Non-pigmented ciliary epithelial cell (primary cell): ENCODE measurements around the gene DCLRE1C.
"Not testable (repeated sequence)": the region's sequence is repeated elsewhere in the genome, so short reads cannot be mapped to it uniquely, and the experiment has no call there.

ENCODE experiments used
- DNase-seq: peaks from one replicate; pipeline ENCODE4 v3.0.0-alpha.2; 2010; ENCODE audit warnings: low read depth

The DCLRE1C gene

DNA sequence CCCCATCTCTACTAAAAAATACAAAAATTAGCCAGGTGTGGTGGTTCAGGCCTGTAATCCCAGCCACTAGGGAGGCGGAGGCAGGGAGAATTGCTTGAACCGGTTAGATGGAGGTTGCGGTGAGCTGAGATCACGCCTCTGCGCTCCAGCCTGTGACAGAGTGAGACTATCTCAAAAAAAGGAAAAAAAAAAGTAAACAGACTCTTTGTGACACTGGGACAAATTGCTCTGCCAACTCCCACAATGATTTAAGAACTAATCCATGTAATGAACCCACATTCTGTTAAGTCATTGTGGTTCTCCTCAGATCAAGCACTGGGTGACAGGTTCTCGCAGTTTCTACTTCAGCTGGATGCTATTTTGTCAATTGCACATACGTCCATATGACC lies 11.0 kb downstream of the DCLRE1C start:
- DNase-seq = not testable (repeated sequence)

DNA sequence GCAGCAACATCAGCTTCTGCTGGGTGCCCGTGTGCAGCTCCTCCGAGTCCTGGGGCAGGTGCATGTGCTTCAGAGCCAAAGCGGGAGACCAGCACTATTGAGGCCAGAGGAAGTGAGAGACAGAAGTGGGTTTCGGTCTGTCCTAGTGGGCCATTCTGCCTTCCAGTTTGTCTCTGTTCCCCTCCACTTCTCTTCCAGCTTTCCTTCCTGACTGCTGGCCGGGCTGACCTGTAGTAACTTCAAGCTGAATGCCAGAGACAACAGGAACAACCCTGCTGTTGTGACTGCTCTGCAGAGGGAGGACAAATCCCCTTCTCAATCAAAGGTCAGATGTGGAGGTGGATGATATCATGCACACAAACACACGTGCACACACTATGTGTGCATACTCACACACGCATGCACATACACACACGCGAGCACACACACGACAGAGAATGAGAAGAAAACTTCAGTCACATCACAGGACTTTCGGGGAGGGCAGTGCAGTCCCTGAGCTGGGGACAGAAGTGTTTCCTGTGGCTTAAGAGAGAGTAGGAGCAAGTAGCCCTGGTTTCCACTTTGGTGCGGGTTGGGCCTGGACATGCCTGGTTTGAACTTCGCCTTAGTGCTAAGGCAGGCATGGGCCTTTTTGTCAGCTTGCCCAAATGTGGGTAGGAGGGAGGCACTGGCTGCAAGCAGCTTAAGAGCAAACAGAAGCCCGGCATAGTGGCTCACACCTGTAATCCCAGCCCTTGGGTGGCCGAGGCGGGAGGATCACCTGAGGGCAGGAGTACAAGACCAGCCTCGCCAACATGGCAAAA lies 11.5 kb downstream of the DCLRE1C start:
- DNase-seq = not testable (repeated sequence)

DNA sequence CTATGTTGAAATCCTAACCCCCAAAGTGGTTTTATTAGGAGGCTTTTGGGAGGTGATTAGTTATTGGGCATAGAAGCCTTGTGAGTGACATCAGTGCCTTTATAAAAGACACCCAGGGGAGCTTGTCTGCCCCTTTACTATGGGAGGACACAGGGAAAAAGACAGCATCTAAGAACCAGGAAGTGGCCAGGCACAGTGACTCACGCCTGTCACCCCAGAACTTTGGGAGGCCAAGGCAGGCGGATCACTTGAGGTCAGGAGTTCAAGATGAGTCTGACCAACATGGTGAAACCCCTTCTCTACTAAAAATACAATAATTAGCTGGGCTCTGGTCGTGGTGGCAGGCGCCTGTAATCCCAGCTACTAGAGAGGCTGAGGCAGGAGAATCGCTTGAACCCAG lies 14.9 kb downstream of the DCLRE1C start:
- not testable (repeated sequence) for DNase-seq

DNA sequence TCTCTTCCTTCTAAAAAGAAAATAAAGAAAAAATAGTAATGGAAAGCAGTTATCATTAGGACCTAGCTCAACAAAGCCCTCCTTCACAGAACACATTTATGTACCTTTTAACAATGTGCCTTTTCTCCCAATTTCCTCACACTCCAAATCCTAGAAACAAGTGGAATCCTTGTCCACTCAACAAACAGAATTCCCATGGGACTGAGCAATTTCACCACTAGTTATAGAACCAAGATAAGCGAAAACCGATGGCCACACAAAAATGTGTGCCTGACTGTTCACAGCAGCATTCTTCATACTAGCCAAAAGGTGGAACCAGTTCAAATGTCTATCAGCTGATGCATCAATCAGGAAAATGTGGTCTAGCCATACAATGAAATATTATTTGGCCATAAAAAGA lies 17.3 kb downstream of the DCLRE1C start:
- no peak for DNase-seq

DNA sequence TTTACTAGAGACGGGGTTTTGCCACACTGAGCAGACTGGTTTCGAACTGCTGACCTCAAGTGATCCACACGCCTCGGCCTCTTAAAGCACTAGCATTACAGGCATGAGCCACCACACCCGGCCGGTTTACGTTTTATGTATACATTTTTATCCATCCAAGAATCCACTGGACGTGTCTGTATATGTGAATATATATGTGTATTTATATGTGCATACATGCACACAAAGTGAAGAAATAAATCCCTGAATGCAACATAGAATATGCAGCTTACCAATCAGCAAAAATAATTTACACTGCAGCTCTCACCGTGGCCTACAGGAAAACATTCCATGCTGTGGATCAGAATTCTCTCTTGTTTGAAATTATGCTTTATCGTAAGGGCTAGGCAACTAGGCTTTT lies 23.3 kb downstream of the DCLRE1C start:
- no peak for DNase-seq

DNA sequence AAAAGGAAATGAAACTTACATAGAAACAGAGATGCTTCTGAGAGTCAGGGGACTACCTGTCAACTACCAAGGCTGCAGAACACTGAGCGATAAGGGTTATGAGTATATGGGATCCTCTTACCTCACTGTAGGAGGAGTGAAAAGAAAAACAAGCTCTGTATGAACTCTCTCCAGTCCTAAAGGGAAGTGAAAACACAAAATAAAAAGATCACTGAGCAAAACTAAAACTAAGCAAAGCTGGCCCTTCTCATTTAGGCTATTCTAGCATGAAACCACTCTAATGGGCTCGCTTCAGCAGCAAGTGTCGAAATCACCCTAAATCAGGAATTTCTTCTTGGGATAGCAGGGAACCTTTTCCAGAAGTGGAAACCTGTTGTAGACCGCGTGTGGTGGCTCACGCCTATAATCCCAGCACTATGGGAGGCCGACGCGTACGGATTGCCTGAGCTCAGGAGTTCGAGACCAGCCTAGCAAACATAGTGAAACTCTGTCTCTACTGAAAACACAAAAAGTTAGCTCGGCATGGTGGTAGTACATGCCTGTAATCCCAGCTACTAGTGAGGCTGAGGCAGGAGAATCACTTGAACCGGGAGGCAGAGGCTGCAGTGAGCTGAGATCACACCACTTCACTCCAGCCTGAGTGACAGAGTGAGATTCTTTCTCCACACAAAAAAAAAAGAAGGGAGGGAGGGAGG lies 27.0 kb downstream of the DCLRE1C start:
- no peak for DNase-seq

DNA sequence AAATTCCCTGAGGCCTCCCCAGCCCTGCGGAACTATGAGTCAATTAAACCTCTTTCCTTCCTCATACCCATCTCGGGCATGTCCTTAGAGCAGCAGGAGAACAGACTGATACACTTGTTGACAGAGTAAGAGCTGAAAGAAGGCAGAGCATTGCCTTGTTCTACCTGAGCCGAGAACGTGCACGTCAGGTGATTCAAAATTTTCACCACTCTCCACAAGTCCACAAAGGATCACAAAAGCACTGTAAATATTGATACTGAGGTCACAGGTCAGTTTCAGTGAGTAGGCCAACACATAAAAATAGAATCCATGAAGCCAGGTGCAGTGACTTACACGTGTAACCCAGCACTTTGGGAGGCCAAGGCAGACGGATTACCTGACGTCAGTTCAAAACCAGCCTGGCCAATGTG lies 27.8 kb downstream of the DCLRE1C start:
- DNase-seq = no peak

DNA sequence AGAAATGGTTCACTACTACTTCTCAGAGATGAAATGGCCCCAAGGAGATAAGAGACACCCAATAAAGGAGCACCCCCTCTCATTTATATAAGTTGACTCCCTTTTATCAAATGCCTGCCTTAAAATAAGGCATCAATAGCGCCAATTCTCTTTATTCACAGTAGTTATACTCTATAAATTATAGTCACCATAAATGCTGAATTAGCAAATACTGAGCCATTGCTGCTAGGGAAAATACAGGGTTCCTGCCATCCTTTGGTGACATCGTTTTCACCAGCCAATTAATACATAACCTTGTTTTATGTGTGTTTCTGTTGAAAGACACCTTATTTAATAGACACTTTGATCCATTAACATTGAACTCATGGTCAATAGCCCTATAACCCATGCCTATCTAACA lies 28.6 kb downstream of the DCLRE1C start:
- DNase-seq = no peak

DNA sequence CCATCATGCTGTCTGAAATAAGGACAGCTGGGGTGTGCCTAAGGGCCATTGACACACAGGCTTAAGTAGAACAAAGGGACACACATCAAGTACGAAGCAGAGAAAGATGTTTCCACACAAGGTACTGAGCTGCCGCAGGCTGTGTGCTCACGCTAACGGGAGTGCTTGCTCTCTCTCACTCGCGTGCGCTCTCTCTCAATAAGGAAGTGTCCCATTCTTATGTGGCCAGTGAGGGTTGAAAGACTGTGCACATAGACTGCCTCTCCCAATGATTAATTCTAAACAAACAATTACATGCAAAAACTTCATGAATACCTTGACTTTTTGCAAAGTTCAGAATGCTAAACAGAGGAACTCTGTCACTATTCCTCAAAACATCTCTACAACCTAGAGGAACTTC lies 29.9 kb downstream of the DCLRE1C start:
- no peak for DNase-seq

DNA sequence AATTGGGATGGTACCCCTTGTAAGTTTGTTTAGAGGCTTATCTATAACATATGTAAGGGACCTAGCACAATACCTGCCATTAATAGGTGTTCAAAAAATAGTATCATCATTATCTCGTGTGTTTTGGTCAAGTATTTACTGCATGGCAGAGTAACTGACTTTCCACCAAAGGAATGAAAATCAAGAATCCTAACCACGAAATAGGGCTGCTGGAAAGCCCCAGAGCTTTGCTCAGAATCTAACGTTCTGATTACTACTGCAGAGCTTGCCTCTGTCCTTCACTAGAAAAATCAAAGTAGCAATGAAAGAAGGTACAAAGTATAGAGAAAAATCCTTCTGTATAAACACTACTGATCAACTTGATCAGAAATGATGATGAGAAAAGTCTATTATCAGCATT lies 34.9 kb downstream of the DCLRE1C start:
- DNase-seq = no peak

DNA sequence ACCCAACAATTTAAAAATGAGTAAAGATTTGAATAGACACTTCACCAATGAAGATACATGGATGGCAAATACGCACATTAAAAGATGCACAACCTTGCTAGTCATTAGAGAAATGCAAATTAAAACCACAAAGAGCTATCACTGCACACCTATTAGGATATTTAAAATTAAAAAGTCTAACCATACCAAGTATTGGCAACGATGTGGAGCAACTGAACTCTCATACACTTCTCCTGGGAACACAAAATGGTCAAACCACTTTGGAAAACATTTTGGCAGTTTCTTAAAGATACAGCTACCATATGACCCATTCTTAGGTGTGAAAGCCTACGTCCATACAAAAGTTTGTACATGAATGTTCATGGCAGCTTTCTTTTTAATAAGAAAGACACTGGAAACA lies 36.1 kb downstream of the DCLRE1C start:
- DNase-seq = no peak

DNA sequence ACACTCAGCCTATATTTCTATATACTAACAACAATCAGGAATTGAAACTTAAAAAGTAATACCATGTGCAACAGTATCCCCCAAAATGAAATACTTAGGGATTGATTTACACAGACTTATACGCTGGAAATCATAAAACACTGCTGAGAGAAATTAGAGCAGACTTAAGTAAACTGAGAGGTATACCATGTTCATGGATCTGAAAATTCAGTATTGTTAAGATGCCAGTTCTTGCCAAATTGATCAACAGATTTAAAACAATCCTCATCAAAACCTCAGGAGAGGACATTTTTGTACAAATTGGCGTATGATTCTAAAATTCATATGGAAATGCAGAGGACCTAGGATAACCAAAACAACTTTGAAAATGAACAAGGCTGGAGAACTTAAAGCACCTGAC lies 37.3 kb downstream of the DCLRE1C start:
- no peak for DNase-seq

DNA sequence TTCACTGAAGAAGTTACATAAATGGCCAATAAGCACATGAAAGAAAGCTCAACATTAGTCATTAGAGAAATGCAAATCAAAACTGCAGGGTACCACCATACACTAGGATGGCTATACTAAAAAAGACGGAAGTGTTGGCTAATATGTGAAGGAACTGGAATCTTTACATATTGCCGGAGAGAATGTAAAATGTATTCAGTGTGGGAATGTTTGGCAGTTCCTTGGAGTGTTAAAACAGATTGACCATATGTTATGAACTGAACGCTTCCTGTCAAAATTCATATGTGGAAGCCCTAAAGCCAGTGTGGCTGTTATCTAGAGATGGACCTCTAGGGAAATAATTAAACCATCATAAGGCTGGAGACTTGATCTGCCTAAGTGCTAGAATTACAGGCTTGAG lies 42.1 kb downstream of the DCLRE1C start:
- no peak for DNase-seq

DNA sequence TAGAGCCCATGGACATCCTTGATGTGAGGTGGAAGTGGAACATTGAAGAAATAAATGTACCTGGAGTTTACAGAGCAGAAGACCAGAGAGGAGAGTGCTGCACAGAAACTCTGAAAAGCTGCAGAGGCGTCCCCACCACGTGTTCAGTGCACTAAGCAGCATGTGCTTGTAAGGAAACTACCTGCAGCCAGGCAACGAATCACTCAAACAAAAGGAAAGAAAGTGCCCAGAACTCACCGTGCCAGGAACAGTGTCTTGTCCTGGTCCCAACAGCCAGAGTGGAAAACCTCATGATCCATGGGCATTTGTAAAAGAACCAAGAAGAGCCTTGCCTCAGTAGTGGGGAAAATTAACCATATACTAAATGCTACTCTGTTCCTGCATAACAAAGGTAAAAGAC lies 42.9 kb downstream of the DCLRE1C start:
- no peak for DNase-seq

DNA sequence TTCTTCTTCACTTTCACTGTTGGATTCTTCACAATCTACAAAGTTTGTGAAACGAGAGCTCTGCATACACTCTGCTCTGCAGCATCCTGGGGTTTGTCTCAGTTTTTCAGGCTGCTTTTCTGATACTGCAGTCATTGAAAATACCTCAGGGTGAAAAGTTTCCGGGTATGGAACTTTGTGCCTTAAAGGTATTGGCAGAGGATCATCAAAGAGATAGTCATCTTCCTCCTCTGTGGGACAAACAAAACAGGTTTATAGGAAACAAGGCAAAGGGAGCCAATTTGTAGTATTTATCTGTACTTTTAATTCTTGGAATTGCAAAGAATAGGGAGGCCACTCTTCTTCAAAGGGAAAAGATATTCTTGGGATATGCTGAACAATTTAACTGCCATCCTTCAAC lies 44.8 kb downstream of the DCLRE1C start:
- DNase-seq = no peak

DNA sequence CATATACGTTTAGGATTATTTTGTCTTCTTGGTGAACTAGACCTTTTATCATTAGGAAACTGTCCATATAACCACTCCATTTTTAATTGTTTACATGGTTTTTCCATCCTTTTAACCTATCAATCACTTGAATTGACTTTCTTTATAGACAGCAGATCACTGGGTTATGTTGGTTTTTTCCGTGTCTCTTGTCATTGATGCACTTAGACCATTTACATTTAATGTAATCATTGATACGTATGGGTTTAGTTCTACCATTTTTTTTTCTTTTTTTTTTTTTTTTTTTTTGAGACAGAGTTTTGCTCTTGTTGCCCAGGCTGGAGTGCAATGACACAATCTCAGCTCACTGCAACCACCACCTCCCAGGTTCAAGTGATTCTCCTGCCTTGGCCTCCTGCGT lies 46.3 kb downstream of the DCLRE1C start:
- not testable (repeated sequence) for DNase-seq

DNA sequence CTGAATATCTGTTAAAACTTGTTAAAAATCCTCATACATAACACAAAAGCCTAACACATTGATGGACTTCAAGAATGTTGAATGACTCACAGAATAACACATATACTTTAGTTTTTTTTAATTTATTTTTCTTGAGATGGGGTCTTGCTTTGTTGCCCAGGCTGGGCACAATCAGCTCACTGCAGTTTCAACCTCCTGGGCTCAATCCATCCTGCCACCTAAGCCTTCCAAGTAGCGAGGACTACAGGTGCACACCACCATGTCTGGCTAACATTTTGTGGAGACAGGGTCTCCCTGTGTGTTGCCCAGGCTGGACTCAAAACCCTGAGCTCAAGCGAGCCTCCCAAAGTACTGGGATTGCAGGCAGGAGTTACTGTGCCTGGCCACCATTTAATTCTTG lies 47.1 kb downstream of the DCLRE1C start:
- no peak for DNase-seq

DNA sequence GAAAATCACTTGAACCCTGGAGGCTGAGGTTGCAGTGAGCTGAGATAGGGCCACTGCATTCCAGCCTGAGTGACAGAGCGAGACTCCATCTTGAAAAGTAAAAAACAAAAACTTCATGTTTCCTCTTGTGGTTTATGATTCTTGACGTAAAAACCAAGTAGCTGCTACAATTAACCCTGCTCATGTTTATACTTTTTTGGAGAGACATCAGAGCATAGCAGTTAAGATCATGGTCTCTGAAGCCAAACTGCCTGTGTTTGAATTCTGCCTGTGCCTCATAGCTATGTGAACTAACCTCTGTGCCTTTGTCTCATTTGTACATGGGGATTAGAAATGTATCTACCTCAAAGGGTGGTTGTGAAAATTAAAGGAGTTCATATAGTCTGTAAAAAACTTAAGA lies 48.0 kb downstream of the DCLRE1C start:
- DNase-seq = no peak

DNA sequence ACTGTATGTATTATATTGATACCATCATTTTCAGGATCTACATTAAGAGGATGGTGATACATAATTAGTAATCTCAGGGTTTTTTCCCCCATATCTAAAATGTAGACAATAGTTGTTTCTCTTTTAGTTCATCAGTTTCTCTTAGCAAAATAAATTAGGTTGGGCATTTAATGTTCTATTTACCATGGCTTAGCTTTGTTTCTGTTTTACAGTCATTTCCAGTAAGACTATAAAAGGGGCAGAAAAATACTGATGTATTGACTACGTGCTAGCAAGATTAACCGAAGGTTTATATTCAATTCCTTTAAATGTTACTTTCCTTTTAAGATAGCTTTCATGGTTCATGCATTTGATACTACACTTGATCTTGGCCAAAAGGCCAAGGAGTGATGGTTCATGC lies 49.0 kb downstream of the DCLRE1C start:
- DNase-seq = no peak

DNA sequence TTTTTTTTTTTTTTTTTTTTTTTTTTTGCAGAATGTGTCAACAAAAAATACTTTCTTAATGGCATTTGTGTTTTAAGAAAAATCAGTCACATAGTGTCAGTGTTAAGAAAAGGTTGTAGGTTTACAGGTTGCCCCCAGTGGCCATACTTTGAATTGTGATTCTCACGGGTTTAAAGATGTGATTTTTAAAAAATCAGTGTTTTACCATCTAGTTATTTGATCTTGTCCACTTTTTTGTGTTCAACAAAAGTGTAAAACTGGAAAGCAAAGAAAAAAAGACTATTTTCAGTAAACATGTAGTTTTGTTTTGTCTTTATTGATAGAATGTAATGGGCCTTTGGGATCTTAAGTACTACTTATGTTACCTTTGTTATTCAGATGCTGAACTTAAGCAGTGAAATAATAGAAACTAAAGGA lies 49.6 kb downstream of the DCLRE1C start:
- DNase-seq = no peak

DNA sequence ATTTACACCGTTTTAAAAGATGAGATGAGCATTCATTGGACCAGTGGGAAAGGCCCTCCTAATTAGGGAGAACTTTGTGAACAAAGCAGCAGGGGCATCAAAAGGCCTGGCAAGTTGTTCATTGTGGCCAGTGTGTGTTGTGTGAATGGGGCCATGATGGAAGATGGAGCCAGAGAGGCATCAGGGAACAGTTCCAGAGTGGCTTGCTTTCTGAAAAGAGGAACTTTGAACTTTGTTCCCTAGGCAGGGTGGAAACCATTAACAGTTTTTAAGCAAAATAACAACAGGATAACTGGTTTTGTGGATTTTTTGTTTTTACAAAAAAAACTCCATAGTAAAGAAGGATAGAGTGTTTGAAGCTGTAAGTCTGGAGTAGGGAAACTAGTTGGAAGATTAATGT lies 62.7 kb downstream of the DCLRE1C start:
- DNase-seq = no peak

DNA sequence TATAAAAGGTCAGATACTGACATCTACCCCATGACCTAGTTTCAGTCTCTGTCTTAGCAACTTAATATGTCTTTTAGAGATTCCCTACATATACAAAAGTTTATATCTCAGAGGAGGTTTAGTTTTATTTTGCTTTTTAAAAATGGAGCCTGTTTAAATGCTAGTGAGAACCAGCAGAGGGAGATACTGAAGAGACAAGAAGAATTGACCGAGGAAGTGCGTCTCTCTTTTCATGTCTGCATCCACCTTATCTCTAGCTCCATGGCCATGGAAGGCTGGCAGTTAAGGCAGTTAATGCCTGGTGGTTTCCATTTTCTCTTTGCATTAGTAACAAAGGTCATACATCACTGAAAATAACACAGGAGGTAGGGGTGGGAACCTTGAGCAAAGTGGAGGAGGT lies 64.6 kb downstream of the DCLRE1C start:
- DNase-seq = no peak

DNA sequence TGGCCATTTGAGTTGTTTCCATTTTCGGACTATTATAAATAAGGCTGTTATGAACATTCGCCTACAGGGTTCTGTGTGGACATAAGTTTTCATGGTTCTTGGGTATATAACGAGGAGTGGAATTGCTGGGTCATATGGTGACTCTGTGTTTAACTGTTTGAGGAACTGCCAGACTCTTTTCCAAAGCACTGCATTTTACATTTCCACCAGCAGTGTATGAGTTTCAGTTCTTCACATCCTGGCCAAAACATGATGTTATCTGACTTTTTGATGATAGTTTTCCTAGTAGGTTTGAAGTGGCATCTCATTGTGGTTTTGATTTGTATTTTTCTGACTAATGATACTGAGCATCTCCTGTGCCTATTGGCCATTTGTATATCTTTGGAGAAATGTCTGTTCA lies 69.8 kb downstream of the DCLRE1C start:
- no peak for DNase-seq

DNA sequence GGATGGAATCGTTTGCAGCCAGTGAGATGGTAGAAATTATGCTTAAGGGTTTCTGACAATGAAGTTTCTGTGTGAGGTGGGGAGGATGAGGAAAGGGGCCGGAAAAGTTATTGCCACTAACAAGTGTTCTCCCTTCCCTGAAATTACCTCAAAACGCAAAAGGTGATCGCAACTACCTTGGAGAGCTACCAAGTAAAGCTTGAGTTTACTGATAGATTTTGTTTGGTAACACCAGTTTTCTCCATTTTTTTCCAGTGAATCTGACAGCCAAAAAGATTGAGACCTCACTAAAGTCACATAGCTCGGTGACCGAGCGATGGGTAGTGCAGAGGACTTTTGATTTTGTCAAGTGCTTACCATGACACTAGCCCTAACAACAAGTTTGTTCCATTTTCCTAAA lies 73.7 kb downstream of the DCLRE1C start:
- no peak for DNase-seq
